RPMI8226 (cell line): ENCODE measurements around the gene DNAJC15.

Experiments used
- DNase-seq: peaks from one replicate; pipeline ENCODE4 v3.0.0-alpha.2; 2015

Gene DNAJC15

DNA sequence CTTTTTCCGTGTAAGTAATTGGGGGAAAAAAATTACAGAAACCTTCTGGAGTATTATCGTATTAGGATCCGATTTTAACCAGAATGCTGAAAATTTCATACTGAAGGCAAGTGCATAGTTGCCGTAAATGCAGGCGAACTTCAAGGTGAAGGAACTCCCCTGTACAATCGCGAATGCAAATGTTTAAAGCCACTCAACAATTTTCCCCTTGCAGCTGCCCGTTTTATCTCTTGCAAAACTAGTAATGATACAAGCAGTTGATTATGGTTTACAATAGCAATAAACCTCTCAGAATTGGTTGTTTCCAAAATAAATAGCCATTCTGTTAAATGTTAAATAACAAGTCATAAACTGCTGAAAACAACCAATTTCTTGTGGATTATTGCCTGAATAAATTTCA is 105.7 kb downstream of the DNAJC15 start:
- no peak for DNase-seq

DNA sequence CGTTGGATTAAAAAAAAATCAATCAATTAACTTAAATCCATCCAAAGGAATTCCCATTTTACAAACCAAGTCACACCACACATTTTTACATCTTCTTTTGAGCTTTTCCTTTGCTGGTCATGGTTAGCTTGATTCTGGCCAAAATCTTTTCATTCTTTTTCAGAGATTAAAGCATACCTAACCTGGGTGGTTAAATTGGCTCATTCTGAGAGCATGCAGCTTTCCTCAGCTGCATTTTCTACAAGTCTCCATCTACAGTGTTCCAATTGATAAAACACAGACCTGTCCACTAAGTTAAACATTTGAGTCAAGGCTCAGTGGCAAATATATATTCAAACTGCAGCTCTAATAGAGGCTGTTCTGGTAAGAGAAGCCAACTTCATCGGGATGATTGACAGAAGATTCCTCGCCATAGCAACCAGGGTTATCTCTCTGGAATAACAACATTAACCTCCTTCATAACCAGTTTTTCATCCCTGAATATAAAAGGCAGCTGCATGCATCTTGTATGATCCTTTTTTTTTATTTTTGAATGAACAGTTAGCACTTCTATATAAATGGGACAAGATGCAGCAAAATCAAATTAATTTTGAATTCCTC is 106.2 kb downstream of the DNAJC15 start:
- no peak for DNase-seq

DNA sequence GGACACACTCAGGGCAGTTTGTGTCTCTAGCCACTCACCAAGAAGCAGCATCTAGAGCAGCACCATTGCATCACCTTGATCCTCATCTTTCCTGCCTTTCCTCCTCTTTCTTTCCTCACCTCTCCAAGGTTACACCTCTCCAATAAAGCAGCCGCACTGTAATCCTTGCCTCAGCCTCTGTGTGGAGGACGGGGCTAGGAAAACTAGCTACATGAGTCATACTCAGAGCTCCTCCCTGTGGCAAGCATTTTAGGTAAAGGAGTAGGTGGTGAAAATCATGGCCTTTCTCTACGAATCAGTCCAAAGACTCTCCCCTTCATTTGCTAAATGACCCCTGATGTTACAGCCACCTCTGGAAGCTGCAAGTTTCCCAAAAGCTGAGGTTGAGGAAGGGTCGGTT is 108.9 kb downstream of the DNAJC15 start:
- peak; percentile 41 for DNase-seq

DNA sequence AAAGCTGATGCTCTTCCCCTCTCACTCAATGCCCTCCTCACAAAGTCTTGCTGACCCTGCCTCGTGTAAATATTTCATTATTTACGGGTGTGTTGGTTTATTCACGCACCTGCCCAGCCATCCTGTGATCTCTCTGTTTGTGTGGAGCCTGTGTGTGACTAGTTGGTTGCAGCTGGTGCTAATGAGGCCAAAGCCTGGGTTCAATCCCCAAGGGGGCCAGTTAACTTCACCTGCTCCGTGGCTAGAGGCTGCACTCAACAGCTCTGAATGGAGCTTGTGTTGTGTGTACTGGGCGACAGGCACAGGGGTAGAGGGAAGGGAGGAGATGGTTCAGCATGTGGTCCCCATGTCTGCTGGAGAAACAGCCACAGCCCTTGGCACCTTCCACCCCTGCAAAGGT is 109.5 kb downstream of the DNAJC15 start:
- no peak for DNase-seq

DNA sequence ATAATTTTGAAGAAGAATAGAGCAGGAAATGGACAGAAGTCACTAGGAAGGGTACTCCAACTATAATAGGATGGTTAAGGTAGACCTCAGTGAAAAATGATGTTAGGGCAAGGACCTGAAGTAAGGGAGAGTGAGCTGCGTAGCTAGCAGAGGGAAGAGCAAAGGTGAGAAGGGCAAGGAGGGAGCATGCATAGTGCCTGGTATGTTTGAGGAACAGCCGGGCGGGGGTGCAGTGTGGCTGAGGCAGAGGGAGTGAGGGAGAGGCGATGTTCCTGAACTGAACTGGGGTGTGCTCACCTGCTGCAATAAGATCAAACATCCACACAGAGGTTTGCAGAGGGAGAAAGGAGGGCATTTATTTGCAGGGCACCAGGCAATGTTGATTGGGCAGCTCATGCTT is 110.4 kb downstream of the DNAJC15 start:
- DNase-seq: no peak

DNA sequence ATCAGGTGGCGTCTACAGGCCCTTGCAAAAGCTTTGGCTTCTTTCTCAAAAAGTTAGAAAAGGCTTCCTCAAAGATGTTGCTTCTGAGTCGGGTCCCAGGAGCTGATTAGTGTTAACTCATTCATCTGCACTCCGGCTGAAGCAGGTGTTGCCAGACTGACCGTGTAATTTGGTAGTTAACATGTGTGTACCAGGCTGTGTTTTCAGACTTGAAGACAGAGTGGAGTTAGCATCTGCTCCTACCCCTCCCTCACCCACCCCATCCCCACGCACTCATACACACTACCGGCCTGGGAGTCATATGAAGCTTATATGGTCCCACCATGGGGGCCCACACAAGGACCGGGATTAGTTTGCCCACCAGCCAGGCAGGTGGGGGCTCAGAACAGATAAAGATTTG is 111.5 kb downstream of the DNAJC15 start:
- no peak for DNase-seq

DNA sequence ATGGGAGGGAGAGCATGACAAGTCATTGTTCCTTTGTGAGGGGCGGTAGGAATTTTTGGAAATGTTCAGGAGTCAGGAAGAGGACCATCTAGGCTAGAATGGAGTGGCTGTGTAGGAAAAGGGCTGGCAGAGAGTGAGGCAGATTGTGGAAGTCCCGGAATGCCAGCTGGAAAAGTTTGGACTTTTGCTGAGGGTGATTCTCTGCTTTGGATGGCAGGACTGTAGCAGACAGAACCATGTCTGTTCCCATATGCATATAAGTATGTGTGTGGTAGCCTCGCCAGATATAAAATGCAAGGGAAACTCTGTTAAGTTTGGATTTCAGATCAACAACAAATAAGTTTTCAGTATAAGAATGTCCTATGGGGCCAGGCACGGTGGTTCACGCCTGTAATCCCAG is 112.1 kb downstream of the DNAJC15 start:
- DNase-seq: no peak

DNA sequence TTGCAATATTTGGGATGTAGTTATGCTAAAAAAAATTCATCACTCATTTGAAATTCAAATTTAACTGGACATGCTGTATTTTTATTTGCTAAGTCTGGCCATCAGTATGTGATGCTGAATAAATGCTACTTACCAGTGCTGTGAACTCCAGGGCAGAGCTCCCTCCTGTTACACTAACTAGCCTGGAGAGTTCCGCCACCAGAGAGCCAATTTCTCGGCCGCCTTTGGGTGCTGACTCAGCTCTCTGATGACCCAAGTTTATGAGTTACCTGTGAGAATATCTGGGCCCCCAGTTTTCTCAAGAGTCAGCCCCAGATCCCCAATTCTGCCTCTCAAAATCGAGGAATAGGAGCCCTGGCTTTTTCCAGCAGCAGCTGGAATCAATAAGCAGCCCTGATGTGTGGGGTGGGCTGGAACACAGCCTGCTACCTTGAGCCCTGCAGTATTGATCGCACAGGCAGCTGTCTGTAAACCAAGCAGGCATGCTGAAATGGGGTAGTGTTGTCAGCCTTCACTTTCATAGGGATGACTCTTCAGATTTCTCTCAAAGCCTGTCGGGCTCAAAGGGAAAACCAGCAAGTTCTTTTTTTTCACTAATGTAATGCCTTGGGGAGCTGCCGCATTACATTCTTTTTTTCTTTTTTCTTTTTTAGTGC is 113.7 kb downstream of the DNAJC15 start:
- no peak for DNase-seq

DNA sequence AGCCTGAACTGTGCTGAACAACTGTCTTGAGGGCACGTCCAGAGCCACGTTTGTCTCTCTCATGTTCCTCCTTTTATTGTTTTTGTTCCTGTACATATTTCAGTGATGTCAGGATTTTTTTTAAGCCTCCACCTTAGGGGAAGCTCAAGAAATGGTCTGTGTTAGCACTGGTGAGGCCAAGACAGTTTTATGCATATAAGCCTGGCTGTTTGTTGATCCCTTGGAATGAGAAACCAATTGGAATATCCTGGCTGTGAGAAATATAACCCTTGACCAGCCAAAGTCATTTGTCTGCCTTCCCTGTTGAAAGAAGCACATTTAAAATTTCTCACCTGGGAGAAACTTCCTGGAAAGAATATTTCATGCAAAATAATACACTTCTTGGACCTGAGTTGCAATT is 115.8 kb downstream of the DNAJC15 start:
- DNase-seq: no peak

DNA sequence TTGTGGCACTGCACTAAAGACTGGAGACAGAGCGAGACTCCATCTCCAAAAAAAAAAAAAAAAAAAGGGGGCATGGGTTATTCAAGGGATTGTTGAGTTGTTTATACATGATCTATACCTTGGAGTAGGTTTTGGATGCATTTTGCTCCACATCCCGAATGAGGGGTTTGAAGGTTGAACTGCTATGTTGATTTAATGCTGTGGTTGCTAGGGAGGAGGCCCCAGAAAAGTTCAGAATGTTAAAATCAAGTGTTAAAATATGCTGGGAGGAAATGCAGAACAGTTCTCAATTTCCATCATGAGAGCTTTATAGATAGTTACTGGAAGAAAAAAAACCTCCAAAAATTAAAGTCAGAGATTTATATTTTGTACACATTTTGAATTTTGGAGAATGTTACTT is 116.5 kb downstream of the DNAJC15 start:
- DNase-seq: no peak

DNA sequence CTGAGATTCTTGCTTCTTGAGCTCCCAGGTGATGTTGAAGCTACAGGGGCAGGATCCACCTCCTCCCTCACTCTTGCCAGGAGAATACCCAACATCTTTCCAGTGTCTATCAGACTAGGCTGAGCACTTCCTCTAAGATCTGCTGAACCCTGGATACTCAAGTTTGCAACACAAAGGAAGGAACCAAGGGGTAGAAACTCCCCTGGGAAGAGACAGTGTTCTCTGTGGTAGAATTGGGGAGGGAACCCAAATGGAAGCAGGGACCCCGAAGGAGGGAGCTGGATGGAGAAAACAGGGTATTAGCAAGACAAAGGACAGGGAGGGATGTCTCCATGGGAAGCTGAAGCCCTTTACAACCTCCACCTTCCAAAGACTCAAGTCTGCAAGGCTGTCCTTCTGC is 117.6 kb downstream of the DNAJC15 start:
- DNase-seq: no peak

DNA sequence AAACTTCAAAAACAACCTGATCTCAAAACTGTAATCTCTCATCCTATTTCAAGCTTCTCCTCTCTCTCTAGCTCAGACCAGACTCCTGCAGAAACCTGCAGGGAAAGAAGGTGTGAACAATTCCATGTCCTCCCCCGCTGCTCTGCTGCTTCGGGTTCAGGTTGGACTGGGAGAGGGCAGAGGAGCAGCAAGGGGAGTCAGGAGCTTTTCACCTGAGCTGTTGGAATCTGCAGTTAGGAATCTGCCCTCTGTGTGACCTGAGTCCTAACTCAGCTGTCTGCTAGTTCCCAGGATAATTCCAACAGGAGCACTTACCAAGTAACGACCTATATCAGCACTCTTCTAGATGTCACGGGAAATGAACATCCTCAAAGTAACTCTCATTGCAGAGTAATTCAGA is 118.3 kb downstream of the DNAJC15 start:
- DNase-seq: no peak

DNA sequence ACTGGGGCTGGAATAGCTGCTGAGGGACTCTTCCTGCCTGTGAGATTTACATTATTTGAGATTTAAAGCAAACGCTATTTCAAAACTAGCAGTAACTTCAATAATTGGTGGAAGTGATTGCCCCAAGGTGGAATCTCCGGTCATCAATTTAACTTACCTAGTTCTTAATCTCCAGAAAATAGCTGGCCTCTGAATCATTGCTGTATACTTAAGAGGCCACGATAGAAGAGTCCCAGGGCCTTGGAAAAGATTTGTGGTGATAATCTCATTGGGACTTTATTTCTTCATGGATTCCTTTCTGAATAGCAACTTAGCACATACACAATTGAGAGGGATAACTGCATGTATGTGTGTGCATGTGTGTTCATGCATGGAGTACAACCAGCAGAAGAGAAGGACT is 120.2 kb downstream of the DNAJC15 start:
- no peak for DNase-seq

DNA sequence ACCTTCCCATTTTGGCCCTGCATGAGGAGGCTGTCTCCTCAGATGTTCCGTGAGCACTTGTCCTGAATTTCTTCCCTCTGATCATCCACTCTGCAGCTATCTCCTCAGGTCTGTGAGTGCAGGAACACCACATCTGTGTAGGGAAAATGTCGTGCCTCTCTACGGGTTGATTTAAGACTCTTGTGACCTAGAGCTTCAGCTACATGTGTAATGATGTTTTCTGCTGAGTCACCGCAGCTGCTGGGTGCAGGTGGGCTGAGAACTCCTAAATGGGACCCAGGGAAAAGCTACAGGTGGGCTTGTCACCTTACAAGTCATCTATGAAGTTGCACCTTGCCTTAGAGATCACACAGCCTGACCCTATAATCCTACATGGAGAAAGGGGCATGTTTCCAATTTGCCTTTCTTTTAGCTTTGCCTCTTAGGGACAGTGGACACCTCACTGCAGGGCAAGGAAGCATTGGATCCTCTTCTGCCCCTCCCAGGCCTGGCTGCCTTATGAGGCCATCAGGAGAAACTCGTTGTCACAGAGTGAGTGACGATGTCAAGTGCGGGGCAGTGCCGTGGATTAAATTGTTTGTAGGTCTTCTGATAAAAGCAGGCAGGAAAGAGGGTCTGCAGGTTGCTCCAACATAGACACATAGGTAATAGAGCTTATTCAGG is 122.3 kb downstream of the DNAJC15 start:
- DNase-seq: no peak

DNA sequence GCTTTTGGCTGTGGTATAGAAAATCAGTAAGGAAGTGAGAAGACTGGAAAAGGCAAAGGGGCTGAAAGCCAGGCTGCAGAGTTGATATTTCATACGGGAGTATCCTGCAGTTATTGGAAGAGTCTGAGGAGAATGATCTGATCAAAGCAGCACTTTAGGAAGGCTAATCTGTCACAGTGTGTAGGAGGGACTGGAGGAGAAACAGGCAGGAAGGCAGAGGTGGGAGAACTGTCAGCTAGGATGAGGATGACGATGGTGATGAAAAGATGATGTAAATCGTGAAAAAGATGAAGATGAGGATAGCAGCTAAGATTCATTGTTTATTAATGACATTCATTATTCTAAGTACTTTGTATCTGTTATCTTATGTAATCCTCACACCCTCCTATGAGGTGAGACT is 123.0 kb downstream of the DNAJC15 start:
- no peak for DNase-seq

DNA sequence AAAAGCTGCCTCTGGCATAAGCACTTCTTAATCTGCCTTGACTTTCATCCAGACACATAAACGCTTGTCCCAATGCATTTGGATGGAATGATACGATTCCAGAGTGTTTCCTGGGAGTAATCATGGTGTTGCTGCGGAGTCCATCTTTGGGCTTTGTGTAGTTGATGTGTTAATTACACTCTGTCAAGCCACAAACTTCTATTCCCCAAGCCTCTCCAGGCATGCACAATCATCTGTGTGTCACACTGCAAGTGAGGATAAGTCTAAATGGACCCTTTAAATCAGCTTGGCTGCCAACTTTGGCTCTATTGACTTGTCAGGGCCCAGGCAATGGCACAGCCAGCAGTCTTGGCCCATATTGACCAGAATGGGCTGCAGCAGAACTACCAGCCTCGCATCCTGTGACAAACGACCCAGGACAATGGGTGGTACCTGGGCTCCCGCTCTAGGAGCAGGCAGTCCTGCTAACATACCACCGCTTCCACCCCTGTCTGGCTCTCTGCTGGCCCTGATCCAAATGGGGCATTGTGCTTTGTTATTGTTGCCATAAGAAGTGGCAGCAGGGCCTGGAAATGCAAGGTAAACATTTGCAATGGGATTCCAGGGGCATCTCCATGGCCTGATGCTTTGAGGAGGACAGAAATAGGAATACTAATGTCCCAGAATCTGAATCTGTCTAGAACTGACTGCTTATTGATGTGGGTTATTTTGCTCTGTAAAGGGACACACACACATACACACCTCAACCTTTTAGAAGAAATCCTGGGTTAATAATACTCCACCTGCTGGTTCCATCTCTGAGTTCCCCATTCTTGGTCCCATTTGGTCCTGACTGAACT is 127.2 kb downstream of the DNAJC15 start:
- DNase-seq: no peak

DNA sequence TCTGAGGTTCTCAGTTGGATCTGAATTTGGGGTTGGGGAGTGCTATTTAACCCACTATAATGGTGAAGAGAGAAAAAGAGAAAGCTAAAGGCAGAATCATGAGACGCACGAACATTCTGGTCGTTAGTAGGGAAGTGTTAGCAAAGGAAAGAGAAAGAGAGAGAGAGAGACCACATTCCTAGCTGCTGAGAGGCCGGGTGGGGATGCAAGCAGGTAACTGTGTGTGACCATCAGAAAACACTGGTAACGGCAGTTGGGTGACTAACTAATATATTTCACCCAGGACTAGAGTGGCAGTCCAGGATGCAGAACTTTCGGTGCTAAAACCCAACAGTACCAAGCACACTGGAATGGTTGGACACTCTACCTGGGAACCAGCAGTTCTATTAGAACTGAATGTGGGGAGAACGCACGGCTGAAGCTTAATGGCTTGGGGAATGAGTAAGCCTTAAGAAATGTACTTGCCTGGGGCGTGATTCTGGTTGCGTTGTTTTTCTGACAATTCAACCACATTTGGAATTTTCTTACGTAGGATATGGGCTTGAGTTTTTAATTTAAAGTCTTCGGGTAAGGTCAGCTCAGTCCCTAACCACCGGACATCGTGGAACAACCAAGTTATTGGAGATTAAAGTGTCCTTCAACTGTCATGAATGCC is 130.2 kb downstream of the DNAJC15 start:
- DNase-seq: no peak

DNA sequence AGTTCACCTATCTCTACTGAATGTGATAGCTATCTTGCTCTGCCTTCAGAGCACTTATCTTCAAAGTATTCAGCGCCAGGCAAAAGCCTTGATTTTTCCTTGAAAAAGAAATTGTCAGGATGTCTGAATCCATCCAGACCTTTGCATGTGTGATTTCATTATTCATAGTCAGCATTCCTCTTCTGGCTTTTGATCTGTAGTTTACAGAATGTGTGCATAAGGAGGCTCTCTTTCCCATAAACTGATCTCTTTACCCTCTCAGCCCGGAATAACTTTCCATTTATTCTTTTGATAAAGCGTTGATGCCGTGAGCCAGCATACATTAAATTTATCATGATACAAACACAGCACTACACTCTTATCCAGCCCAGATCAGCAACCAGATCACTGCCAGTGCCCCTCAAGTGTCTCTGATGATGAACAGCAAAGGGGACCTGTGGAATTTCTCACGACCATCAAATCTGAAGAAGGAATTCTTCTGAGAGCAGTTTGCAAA is 130.8 kb downstream of the DNAJC15 start:
- no peak for DNase-seq

DNA sequence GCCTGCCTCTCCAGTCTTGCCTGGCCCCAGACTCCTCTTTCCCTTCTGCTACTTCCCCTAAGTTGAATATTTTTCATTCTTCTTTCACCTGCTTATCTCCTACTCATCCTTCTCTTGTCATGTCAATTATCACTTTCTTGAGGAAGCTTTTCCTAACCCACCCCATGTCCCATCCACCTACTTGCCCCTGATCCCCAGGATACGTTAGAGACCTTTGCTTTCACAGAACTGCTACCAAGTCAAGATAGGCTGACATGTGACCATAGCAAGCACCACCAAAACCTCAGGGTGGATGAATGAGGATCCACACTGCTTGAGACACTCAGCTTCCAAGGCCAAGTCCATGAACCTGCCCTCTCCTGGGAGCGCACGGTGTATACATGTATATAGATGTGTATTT is 131.5 kb downstream of the DNAJC15 start:
- DNase-seq: no peak

DNA sequence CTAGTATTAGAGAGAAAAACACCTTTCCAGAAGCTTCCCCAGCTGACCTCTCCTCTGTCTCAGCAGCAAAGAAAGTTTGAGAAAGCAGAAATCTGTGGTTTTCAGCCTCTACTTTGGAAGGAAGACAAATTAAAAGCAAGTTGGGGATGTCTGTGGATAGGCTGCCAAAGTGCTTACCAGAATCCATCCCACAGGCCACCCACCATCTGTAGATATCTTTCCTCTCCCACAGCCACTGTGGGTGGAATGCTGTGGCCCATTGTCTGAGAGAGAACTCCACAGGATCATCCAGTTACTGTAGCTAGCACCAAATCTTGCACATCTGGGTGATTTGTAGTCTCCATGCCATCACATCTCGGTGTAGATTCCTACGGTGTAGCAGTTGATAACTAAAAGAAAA is 133.5 kb downstream of the DNAJC15 start:
- no peak for DNase-seq

DNA sequence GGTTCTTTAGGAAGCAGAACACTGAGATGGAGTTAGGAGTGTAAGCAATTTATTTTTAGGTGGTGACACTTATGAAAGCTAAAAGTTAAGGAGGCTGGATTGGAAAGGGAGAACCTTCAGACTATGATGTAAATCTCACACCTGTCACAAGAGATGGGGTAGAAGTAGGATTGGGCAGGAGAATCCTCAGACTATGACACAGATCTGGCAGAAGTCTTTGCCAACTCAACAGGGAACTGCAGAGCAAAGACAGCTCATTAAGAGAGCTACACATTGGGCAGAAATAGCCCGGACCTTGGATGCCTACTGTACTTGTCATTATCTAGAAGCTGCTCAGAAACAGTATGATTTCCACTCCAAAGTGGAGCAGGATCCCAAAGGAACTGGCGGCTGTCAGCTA is 134.4 kb downstream of the DNAJC15 start:
- no peak for DNase-seq

DNA sequence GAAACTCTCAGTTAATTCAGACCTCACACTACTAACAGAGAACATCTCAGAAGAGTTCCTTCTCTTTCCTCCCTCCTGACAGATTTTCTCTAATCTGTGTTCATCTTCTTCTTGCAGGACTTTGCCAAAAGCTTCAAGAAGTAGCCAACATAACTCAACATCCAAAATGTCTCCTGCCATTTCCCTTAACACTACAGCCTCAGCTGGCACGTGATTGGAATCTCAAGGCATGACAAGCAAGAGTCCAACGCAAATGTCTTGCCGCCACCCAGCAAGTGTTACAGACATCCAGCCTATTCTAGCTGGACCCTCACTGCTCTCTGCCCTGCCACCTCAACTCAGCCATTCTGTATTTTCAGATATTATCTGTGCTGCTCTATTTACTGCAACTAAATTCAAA is 135.1 kb downstream of the DNAJC15 start:
- no peak for DNase-seq

DNA sequence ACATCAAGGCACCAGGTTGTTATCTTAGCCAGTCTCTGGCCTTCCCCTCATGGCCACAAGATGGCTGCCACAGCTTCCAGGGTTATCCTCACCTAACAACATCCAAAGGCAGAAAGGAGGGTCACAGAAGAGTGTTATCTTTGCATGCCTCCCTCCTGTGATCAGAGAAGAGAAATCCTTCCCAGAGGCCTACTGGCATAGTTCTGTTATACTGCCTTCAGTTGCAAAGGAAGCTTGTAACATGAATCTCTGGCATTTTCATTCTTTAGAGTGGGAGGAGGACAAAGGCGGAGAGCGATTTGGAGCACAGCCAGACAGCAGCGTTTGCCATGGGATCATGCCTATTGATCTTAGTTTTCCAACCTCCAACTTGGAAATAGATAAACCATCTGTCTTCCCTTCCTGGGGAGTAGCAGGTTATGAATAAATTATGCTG is 135.7 kb downstream of the DNAJC15 start:
- DNase-seq: no peak
